22Rv1 (cell line): ENCODE results near the gene PRADC1.

Experiments
- CTCF ChIP-seq: fragments of 450-650 bp; IDR thresholded peaks from 2 replicates; pipeline ENCODE4 v1.5.1; 2017; ENCODE audit warnings: mild to moderate bottlenecking
- ZFX ChIP-seq: fragments of 450-650 bp; IDR thresholded peaks from 2 replicates; pipeline ENCODE4 v1.6.1; 2017; ENCODE audit warnings: antibody characterized with exemption, borderline replicate concordance

- TF ChIP-seq CTCF (no peak), ZFX (no peak)
These were observed 7.3 kb downstream of the PRADC1 start for GRCh38 chr2:73225513-73226360.
